GM21717 (cell line): ENCODE measurements around the gene ZFP91.

Source experiments
- ATAC-seq: cut with Tn5 transposase; IDR thresholded peaks from one replicate; pipeline ENCODE4 v1.9.1; 2021; ENCODE audit warnings: mild to moderate bottlenecking, moderate library complexity; ENCODE audit not compliant: unreplicated experiment

ZFP91 gene

DNA sequence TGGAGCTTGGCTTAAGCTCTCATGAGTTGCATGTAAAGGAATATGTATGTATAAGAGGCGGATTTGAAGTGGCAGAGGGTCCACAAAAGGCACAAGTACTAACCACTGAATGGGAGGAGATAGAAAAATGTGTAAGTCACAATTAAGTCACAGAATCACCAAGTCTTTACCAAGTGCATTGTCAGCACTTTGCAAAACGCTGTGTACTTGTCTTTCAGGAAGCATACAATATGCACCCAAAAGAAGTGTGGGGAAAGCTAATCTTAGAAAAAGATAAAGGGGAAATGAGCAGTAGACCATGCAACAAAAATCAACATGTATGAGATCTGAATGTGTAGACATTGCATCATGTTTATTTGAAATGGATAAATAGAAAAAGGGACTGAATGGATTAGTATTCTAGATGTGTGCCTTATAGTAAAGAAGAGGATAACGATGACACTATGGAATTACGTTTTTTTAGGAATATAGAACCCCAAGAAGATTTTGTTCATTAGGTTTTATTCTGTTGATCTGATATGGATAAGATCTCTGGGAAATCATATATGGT is 48.1 kb downstream of the ZFP91 start:
- ATAC-seq, result no peak

DNA sequence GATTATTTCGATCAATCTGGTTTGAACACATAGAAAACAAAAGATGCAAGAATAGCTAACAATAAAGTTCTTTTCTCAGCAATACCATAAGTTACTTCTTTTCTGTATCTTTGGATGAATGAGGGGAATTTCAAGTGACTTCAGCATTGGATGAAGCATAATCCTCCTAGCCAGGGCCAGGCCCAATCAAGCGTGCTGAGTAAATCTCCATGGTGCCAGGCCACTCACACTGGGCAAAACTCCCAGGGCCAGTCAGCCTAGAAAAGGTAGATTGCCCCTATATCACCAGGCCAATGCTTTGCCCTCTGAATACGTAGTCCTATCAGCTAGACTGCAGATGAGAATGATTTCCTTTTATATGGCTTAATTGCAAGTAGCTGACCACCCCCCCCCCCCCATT is 49.6 kb downstream of the ZFP91 start:
- ATAC-seq, result no peak

DNA sequence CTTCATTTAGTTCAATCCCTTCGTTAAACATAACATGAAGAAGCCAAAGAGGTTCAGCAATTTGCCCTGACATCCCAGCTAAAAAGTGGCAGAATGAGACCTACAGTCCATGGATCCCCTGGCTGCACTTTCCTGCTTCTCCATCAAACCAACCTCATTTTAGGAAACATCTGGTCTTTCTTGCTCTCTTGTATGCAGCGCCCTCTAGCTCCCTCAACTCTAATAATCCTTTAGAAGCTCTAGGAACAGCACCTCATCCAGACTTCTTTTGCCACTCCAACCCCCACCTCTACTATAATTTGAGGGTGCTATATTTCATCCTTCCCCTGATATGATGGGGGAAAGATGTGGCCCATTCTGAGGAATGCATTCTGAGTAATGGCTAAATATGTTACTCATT is 51.0 kb downstream of the ZFP91 start:
- no peak for ATAC-seq

DNA sequence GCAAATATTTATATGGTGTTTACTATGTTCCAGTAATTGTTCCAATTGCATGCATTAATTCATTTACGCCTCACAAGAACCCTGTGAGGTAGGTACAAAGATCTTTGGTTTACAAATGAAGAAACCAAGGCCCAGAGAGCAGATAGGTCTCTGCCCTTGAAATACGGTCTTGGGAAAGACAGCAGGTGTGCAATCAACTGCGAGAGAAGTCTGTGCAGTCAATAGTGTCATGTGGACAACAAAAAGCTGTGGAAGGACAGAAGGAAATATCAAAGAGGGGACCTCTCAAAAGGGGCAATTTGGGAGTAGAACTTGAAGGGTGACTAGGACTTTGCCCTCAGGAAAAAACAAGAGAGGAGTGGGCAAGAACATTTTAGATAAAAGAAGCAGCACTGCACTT is 52.5 kb downstream of the ZFP91 start:
- no peak for ATAC-seq

DNA sequence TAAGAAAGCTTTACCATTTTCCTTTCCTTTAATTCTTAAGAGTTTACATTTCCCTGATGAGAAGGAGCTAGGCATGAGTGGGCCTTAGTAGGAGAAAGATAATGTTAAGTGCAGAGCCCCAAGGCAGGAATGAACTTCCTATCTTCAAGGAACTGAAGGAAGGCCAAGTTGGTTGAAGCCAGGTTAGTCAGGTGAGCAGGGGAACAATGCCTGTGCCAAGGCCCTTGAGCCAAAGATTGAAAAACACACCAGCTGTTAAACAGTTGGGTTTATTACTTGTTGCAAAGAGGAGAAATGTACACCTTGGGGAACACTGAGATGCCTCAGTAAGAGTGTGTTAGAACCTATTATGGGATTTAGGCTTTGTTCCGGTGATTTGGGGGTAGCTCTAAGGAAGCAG is 53.6 kb downstream of the ZFP91 start:
- no peak for ATAC-seq

DNA sequence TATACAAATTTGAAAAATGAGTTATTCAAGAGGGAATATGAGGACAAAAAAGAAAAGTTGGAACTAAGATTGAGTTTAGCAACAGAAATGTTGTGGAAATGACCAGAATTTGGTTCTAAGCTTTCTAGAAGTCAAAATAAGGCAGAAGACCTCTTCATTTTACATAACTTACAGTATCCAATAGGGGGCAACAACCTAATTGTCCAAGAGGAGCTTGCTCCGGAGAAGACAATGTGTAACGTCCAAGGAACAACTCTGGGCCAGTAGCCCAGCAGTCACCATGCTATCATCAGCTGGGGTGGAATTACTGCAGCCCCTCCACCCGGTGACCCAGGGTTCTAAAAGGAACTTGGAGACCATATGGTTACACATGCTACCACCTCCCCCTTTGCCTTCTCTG is 57.7 kb downstream of the ZFP91 start:
- no peak for ATAC-seq

DNA sequence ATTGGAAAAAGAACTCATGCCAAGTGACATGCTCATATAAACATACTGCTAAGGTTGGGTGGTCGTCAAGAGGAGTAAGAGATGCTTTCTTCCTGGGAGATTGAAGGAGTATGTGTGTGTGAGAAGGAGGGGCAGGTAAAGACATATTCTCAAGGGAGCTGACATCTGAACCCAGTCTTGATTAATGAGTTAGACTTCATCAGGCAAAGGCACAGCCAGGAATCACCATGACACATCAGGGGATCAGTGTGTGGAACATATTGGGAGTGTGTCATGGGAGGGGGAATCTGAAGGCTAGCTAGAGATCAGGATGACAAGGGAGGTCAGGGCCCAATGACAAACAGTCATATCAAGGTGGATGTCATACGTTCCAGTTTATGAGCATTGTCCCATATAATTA is 58.5 kb downstream of the ZFP91 start:
- ATAC-seq, result no peak

DNA sequence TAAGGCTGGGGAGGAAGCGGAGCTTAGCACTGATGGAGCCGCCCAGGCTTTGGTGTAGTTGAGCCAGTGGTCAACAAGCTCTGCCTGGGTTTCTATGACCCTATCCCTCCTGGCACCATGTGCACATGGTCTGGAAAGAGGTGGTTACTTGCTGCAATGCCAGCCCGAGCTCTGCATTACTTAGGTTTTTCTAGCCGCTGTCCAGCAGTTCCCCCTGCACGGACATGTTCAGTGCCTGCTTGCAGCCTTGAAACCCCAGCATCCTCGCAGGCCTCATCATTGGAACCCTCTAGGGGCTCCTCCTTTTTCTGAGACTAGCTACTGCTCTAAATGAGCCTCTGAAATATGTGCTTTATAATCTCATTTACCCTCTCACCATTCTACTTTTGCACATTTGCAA is 60.2 kb downstream of the ZFP91 start:
- no peak for ATAC-seq

DNA sequence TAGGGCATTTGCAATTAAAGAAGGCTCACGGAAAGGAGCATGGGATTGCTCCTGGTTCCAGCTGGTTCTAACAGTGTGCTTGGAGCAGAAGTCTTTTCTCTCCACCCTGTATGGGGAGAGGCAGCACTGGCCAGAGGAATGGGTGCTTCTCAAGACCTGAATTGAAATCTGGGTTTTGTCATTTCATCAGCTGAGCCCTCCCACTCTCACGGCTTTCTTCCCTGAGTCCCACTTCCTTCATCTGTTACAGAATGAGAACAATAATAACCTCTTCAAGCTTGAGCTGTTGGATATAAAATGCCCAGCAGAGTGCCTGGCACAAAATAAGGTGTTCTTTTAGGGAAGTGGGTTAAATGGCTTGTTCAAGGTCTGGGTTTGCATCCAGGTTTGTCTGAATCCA is 60.8 kb downstream of the ZFP91 start:
- ATAC-seq, result no peak

DNA sequence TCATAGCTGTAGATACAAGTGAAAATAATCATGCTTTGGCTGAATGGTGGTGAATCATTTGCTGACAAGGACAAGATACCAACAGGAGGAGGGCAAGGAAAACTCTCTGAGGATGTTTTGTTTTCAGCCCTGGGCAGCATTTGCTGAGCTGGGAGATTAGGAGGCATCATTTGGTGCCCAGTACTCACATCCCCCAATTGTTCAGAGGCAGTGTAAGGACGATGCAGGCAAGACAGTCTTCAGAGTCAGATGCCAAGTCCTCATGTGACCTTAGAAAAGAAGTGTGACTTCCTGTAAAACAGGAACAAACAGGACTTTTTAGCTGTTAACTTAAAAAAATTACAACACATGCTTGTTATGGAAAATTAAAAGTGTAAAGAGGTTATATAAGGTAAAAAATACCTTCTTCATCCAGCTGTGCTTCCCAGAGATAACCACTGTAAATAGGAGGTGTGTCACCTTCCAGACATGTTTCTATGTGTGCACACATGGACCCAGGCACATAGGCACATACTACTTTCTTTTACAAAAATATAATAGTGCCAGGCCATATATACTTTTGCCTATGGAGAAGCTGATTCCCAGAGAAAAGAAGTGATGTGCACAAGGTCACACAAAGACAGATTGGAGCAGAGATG is 61.6 kb downstream of the ZFP91 start:
- ATAC-seq, result no peak

DNA sequence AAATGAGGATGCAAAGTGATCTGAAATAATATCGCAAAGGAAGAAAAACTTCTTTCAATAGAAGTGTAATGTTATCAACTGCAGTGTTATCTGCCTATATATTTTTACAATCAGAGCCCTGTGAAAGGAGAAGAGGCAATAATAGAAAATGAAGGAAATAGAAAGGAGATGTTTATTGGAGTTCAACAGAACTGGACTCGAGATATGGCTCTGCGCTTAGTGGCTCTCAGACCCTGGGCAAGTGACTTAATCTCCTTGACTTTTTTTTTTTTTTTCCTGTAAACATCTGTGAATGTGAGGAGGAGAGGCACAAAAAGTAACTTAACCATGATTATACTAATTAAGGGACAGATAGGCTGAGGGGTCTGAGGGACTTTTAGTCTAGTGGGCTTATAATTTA is 62.5 kb downstream of the ZFP91 start:
- no peak for ATAC-seq

DNA sequence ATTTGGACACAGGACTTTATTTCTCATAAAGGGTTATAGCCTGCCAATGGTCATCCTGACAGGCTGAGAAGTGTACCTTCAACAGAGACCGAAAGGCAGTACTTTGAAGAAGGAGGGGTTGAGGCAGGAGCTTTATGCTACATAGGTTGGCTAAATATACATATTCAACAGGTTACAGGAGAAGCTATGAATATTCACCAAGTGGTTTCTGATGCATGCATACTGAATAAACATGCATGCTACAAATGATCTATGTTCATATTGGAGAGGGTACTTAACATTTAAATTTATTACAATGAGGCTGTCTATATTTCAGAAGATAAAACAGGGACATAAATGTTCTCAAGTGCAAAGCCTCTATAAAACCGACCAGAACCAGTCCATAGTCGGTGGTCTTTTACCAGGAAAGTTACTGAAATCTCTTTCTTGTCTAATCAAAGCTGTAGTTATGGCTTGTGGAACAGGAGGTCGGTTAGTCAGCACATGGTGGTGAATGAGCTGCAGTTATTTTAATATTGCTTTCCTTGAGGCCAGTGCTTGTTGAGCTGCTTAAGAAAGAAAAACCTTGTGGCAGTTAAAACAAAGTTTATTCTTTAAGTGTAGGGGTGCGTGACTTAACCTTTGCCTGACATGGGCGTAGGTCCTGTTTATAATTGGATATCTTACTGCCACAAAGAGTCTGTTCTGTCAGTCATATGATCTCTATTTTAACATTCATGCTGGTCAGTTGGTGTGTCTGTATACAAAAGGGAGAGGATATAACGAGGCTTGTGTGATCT is 63.1 kb downstream of the ZFP91 start:
- ATAC-seq, result no peak

DNA sequence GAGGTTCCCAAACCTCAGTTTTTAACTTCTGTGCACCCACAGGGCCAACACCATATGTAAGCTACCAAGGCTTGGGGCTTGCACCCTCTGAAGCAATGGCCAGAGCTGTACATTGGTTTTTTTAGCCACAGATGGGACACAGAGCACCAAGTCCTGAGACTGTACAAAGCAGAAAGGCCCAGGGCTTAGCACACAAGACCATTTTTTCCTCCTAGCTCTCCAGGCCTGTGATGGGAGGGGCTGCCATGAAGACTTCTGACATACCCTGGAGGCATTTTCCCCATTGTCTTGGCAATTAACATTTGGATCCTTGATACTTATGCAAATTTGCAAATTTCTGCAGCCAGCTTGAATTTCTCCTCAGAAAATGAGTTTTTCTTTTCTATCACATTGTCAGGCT is 67.0 kb downstream of the ZFP91 start:
- ATAC-seq, result no peak

DNA sequence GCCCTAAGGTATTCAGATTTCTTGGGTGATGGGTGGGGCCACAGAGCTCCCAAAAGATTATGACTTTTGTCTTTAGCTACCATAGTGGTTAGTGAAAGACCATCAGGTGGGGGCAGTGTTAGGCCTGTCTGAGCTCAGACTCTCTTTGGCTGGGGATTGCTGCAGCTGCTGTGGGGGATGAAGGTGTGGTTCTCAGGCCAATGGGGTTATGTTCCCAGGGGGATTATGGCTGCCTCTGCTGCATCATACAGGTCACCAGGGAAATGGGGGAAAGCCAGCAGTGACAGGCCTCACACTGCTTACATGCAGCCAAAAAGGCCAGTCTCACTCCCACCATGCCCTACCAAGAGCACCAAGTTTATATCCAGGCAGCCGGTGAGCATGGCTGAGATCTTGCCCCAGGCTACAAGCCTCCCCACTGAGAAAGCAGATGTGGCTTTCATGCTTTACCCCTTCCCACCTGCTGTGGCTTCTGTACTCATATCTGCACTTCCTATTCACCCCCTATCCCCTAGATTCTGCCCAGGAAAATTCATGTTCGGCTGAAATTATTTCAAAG is 68.4 kb downstream of the ZFP91 start:
- peak; percentile 88 for ATAC-seq

DNA sequence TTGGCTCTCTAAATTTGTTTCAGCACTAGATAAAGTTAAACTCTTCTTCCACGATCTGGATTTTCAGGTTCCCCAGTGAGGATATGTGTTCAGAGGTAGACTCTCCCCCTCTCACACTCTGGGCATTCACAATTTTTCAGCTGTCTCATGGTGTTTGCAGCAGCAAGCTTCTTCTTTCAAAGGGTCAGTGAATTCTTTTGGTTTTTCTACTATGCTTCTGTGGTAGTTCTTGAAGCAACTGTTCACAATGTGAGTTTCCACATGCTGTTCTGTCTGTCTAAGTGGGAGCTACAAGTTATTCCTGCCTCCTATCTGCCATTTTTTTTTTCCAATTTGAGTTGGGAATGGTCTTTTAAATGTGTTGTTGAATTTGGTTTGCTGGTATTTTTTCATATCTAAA is 69.0 kb downstream of the ZFP91 start:
- ATAC-seq, result peak; percentile 3

DNA sequence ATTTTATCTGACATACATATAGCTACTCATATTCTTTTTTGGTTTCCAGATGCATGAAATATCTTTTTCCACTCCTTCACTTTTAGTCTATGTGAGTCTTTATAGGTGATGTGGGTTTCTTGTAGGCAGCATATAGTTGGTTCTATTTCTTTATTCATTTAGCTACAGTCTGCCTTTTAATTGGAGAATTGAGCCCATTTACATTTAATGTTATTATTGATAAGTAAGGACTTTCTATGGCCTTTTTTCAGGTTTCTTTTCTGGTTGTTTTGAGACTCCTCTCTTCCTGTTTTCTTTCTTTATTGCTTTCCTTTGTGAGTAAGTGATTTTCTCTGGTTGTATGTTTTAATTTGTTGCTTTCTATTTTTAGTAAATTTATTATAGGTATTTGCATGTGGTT is 70.8 kb downstream of the ZFP91 start:
- no peak for ATAC-seq

DNA sequence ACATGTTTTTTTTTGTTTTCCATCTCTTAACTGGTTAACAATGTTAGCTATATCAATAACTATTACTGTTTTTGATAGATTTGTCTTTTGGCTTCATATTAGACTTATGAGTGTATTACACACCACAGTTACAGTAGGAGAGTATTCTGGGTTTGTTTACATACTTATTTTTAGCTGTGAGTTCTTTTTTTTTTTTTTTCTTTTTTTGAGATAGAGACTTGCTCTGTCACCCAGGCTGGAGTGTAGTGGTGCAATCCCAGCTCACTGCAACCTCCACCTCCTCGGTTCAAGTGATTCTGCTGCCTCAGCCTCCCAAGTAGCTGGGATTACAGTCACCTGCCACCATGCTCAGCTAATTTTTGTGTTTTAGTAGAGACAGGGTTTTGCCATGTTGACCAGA is 71.6 kb downstream of the ZFP91 start:
- ATAC-seq, result no peak

DNA sequence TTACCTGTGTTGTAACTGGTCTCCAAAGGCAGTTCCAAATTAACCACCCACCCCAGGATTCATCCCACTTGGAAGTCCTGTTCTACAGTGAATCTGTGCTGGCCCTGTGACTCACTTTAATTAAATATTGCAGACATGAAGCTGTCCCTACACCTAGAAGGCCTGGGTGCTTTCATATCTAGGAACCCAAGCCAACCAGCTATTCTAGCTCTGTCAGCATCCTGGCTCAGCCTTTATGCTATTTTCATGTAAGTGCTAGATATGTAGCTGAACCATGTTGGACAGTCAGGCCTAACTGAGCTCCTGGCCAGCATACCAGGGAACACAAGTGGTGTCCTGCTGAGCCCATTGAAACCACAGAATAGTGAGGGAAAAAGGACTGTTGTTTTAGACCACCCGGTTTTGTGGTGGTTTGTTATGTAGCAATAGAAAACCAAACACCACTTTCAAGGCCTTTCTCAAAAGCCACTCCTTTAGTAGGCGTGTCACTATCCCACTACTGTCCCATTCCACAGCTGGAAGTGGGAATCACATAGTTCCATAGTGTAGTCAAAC is 73.9 kb downstream of the ZFP91 start:
- no peak for ATAC-seq

DNA sequence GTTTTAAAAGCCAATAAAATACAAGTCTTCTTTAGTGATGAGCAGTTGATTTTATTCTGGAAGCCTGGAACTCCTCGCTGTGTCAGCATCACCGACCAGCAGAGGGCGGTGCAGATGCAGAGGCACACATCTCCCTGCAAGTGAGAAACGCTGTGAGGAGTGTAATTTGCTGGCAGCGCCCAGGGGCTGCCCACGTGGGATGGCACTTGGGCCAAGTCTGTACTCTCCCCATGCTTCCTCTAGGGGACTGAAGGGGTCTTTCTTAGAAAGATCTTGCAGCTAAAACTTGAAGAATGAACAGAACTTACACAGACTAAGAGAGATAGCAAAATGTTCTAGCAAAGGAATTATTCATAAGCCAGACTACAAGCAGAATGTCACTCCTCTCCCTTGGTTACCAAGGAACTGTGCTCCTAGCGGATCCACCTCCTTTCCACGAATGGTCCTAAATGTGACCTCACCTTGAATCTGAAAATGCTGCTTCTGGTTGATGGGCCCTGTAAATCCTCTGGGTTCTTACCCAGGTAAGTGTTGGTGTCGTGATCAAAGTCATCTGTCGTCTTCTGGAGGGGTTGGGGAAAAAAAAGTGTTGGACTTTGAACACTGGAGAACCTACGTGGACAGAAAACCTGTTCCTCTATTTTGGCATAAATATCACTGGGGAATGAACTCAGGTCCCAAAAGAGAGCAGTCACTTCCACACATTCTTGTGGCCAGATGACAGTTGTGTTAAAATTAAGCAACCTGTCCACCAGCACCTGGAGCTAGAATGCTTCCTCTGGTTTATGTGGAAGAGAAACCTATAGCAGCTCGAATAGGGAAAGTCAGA is 75.4 kb downstream of the ZFP91 start:
- peak; percentile 86 for ATAC-seq

DNA sequence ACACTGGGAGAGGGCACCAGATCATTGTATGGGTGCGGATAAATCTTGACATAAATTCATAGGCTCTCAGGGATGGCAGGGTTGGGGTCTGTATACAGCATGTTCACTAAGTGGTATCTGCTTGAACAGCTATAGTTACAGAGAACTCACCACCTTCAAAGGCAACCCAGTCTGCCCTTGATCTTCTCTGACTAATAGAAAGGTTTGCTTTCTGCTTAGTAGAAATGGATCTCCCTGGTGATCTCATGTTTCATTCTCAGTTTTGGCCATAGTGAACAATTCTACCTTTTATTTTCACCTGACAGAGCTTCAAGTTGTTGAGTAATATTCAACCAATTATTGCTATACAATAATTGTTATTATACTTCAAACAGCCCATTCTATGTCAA is 76.0 kb downstream of the ZFP91 start:
- ATAC-seq, result peak; percentile 64

DNA sequence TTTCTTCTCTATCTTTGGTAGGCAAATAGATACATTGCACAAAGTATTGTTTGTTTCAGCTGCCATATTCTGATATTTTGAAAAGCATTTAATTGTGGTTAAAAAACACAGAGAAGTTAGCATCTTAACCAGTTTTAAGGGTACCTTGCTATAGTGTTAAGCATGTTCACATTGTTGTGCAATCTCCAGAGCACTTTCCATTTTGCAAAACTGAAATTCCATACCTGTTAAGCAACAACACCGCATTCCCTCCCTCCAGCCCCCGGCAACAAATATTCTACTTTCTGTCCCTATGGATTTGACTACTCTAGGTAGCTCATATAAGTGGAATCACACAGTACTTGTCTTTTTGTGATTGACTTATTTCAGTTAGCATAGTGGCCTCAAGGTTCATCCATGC is 77.5 kb downstream of the ZFP91 start:
- no peak for ATAC-seq
